ENCODE results near the gene ABR.

DNA sequence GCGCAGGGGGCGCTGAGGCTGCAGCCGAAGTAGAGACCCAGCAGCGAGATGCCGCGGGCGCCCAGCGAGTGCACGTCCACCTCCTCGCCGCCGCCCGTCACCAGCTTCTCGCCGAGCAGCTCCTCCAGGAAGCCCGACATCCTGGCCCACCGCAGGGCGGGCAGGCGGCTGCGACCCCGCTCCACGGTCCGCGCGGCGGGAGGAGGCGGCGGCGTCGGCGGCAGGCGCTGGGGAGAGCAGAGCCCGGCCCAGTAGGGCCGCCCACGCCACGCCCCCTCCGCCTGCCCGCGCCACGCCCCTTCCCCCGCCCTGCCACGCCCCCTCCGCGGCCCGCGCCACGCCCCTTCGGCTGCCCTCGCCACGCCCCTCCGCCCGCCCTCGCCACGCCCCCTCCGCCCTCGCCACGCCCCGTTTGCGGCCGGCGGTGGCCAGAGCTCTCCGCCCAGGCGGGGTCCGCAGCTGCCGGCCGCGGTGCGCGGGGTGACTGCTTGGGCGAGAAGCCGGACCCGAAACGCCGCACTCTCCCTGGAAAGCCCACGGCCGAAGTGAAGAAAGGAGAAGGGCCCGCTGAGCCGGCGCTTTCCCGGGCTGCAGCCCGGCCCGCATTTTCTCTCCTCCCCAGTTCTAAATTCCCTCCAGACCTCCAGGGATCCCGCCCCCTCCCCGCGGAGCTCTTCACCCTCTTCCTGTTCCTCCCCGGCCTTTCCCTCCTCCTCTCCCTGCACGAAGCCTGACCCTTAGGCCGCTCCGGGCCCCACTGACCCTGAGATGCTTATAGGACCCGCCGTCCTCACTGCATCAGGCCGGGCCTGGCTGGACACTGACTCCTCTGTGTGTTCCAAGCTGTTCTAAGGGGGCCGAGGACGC is 200.0 kb downstream of the ABR start, which contains the start of gene NXN:
- TF ChIP-seq POLR2AphosphoS2 (conservative IDR thresholded peaks at IDR 0.05; ENCODE audit: low read length) (no peak), EP300 (IDR thresholded peaks at IDR 0.05) (no peak), JUN (IDR thresholded peaks at IDR 0.05) (peak in 1 of 2 experiments; percentile 72; a peak in 2 of 5 replicates), RFX5 (IDR thresholded peaks at IDR 0.05) (no peak), POLR2A (IDR thresholded peaks at IDR 0.05; ENCODE audit: low read length) (peak; percentile 72), KDM5A (IDR thresholded peaks at IDR 0.05) (no peak)
- TF ChIP-seq, protein P1, sequence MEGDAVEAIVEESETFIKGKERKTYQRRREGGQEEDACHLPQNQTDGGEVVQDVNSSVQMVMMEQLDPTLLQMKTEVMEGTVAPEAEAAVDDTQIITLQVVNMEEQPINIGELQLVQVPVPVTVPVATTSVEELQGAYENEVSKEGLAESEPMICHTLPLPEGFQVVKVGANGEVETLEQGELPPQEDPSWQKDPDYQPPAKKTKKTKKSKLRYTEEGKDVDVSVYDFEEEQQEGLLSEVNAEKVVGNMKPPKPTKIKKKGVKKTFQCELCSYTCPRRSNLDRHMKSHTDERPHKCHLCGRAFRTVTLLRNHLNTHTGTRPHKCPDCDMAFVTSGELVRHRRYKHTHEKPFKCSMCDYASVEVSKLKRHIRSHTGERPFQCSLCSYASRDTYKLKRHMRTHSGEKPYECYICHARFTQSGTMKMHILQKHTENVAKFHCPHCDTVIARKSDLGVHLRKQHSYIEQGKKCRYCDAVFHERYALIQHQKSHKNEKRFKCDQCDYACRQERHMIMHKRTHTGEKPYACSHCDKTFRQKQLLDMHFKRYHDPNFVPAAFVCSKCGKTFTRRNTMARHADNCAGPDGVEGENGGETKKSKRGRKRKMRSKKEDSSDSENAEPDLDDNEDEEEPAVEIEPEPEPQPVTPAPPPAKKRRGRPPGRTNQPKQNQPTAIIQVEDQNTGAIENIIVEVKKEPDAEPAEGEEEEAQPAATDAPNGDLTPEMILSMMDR (IDR thresholded peaks at IDR 0.05) = peak; percentile 48
- TF ChIP-seq, protein P2, sequence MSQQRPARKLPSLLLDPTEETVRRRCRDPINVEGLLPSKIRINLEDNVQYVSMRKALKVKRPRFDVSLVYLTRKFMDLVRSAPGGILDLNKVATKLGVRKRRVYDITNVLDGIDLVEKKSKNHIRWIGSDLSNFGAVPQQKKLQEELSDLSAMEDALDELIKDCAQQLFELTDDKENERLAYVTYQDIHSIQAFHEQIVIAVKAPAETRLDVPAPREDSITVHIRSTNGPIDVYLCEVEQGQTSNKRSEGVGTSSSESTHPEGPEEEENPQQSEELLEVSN (IDR thresholded peaks at IDR 0.05; ENCODE audit: borderline replicate concordance, low read depth) = peak; percentile 71
